CD4-positive, alpha-beta T cell treated with Interleukin-21 for 1 hour (primary cell): Measurements from ENCODE around the gene UMPS.
"Not testable (repeated sequence)": the region's sequence is repeated elsewhere in the genome, so short reads cannot be mapped to it uniquely, and the experiment has no call there.

Source experiments
- DNase-seq: peaks from one replicate; pipeline ENCODE4 v3.0.0-alpha.2; 2020

The UMPS gene

GRCh38 chr3:124730129-124730940, at the start of gene UMPS:
Gene UMPS (plus strand): TSS chr3:124730452. CDS start chr3:124730472, 20 bp downstream.
- DNase-seq = peak; percentile 93

- no peak for DNase-seq
These were observed 49.7 kb upstream of the UMPS start for GRCh38 chr3:124680521-124680920.

- DNase-seq = no peak
These were observed 48.0 kb upstream of the UMPS start for GRCh38 chr3:124682263-124682662.

GRCh38 chr3:124684459-124684858, 45.8 kb upstream of the UMPS start:
- DNase-seq = no peak

- no peak for DNase-seq
These were observed 45.2 kb upstream of the UMPS start for GRCh38 chr3:124685067-124685466.

- DNase-seq = no peak
These were observed 44.8 kb upstream of the UMPS start for GRCh38 chr3:124685481-124685880.

GRCh38 chr3:124686028-124686670, 44.1 kb upstream of the UMPS start:
- no peak for DNase-seq

GRCh38 chr3:124688581-124689454, 41.4 kb upstream of the UMPS start:
- DNase-seq = peak; percentile 76

GRCh38 chr3:124691599-124691998, 38.7 kb upstream of the UMPS start:
- DNase-seq = no peak

- DNase-seq = no peak
These were observed 35.8 kb upstream of the UMPS start for GRCh38 chr3:124694486-124694885.

- no peak for DNase-seq
These were observed 34.9 kb upstream of the UMPS start for GRCh38 chr3:124695369-124695768.

GRCh38 chr3:124696006-124696405, 34.2 kb upstream of the UMPS start:
- DNase-seq = no peak

GRCh38 chr3:124697302-124697701, 33.0 kb upstream of the UMPS start:
- no peak for DNase-seq

GRCh38 chr3:124698030-124698770, 32.1 kb upstream of the UMPS start:
- no peak for DNase-seq

- DNase-seq = no peak
These were observed 31.2 kb upstream of the UMPS start for GRCh38 chr3:124699051-124699450.

- no peak for DNase-seq
These were observed 30.4 kb upstream of the UMPS start for GRCh38 chr3:124699686-124700396.

GRCh38 chr3:124700880-124701684, 29.2 kb upstream of the UMPS start:
- no peak for DNase-seq

- DNase-seq = no peak
These were observed 28.6 kb upstream of the UMPS start for GRCh38 chr3:124701687-124702086.

- DNase-seq = no peak
These were observed 27.3 kb upstream of the UMPS start for GRCh38 chr3:124702950-124703349.

- no peak for DNase-seq
These were observed 24.7 kb upstream of the UMPS start for GRCh38 chr3:124705552-124705951.

- DNase-seq = not testable (repeated sequence)
These were observed 23.0 kb upstream of the UMPS start for GRCh38 chr3:124707223-124707622.
